K562 (cell line): Measurements from ENCODE around the gene HOXD9. TPM values are rescaled to one million over a fixed set of nuclear protein-coding genes. Genes with fewer than 3 reads are reported as not detected.

Experiments used
- ATAC-seq: fragments of 200-7000 bp; cut with Tn5 transposase; 3 replicates; pipeline ENCODE4 v1.9.1; 2020; ENCODE audit warnings: moderate library complexity
- BruUV-seq: library from RNA; stranded (reverse); fragments of 400-500 nt; replicated peaks from 2 replicates; lab custom pipeline; 2021; lab: Mats Ljungman, UMichigan
- CTCF ChIA-PET: fragments of 300-600 bp; formaldehyde crosslinking; extraction: SDS; loops from one replicate; lab custom pipeline; 2021; ENCODE audit warnings: low intra/inter-chr PET ratio; lab: Yijun Ruan, JAX
- POLR2A ChIA-PET: fragments of 300-600, 350-650 bp; sonication (Branson Sonifier 250); formaldehyde crosslinking; extraction: SDS; loops from one replicate; lab custom pipeline; 2021; ENCODE audit warnings: antibody characterized with exemption, inconsistent platforms; lab: Yijun Ruan, JAX
- DNase-seq, 4 experiments: peaks; one replicate each; pipeline versions ENCODE4 v3.0.0 to v3.0.0-alpha.2; 2011 to 2018; ENCODE audit warnings: low spot score in 3 of 4, mixed read lengths in 3 of 4; ENCODE audit errors: extremely low read depth in 1 of 4
- FAIRE-seq: peaks from 2 replicates; lab custom pipeline; 2011; peaks lifted over from hg19 to GRCh38; lab: Jason Lieb, UNC
- H2AFZ ChIP-seq: 2 replicates; pipeline ENCODE4 v1.6.0; 2011; ENCODE audit warnings: low read depth, low read length, control low read depth, inconsistent platforms
- H3K27ac ChIP-seq: fragments of 200-600 bp; 3 replicates; pipeline ENCODE4 v1.8.0; 2011; ENCODE audit warnings: low read depth, mild to moderate bottlenecking, control low read depth, inconsistent platforms, low read length, moderate library complexity, mixed read lengths; ENCODE audit errors: extremely low read depth
- H3K27me3 ChIP-seq, 2 experiments: fragments of 300-600 bp in 1 of 2; 2 replicates in 1 of 2; 3 replicates in 1 of 2; pipeline versions ENCODE4 v1.6.0 to v1.8.0; 2011; ENCODE audit warnings: inconsistent platforms in 2 of 2, low read length in 2 of 2, mild to moderate bottlenecking in 1 of 2, mixed read lengths in 1 of 2, moderate library complexity in 1 of 2; ENCODE audit not compliant: control insufficient read depth in 2 of 2, insufficient read depth in 2 of 2
- H3K36me3 ChIP-seq: fragments of 300-600 bp; 3 replicates; pipeline ENCODE4 v1.8.0; 2011; ENCODE audit warnings: mild to moderate bottlenecking, low read length, inconsistent platforms; ENCODE audit not compliant: control insufficient read depth, insufficient read depth
- H3K4me1 ChIP-seq, 2 experiments: fragments of 200-600 bp in 1 of 2; replicated peaks in 1 of 2; 2 replicates in 1 of 2; 3 replicates in 1 of 2; pipeline versions ENCODE4 v1.5.1 to v1.8.0; 2011; ENCODE audit warnings: inconsistent platforms in 2 of 2, low read length in 2 of 2, mild to moderate bottlenecking in 1 of 2, mixed read lengths in 1 of 2, moderate library complexity in 1 of 2; ENCODE audit not compliant: control insufficient read depth in 2 of 2, insufficient read depth in 2 of 2
- H3K4me2 ChIP-seq: 2 replicates; pipeline ENCODE4 v1.6.1; 2011; ENCODE audit warnings: low read length, control low read depth, inconsistent platforms, mixed read lengths; ENCODE audit not compliant: insufficient read depth
- H3K4me3 ChIP-seq: fragments of 200-600 bp; sonication (generic), shearing (Covaris generic); 2 replicates; pipeline ENCODE4 v1.5.1; 2016; ENCODE audit warnings: control low read depth, inconsistent platforms
- H3K79me2 ChIP-seq: fragments of 200-600 bp; 3 replicates; pipeline ENCODE4 v1.8.0; 2011; ENCODE audit warnings: low read length, inconsistent platforms; ENCODE audit not compliant: control insufficient read depth, insufficient read depth
- H3K9ac ChIP-seq, 2 experiments: 2 replicates each; pipeline versions ENCODE4 v1.6.0 to v1.6.1; 2011; ENCODE audit warnings: low read depth in 2 of 2, low read length in 2 of 2, control low read depth in 1 of 2, inconsistent platforms in 1 of 2, mild to moderate bottlenecking in 1 of 2, mixed read lengths in 1 of 2; ENCODE audit not compliant: insufficient read depth in 1 of 2
- H3K9me1 ChIP-seq: one replicate; pipeline ENCODE4 v1.6.0; 2011; ENCODE audit warnings: inconsistent platforms, mild to moderate bottlenecking, low read length, moderate library complexity; ENCODE audit not compliant: control insufficient read depth, insufficient read depth
- H3K9me3 ChIP-seq: replicated peaks from 2 replicates; pipeline ENCODE4 v1.5.1; 2011; ENCODE audit warnings: low read depth, low read length, inconsistent platforms; ENCODE audit not compliant: control insufficient read depth, insufficient read depth
- H4K20me1 ChIP-seq: replicated peaks from 2 replicates; pipeline ENCODE4 v1.6.1; 2011; ENCODE audit warnings: low read length, inconsistent platforms, mixed read lengths; ENCODE audit not compliant: control insufficient read depth, insufficient read depth
- CTBP1 ChIP-seq: fragments of 450-650 bp; IDR thresholded peaks from 2 replicates; pipeline ENCODE4 v1.6.1; 2016; ENCODE audit warnings: borderline replicate concordance
- HNRNPLL ChIP-seq: fragments of 200-400 bp; formaldehyde crosslinking; IDR thresholded peaks from 2 replicates; pipeline ENCODE4 v1.6.1; 2017; ENCODE audit warnings: low read length, low read depth, mild to moderate bottlenecking; ENCODE audit not compliant: poor library complexity, severe bottlenecking
- MCM2 ChIP-seq: fragments of 450-650 bp; IDR thresholded peaks from 2 replicates; pipeline ENCODE4 v1.6.1; 2017; ENCODE audit warnings: low read depth, mild to moderate bottlenecking
- MTA1 ChIP-seq: fragments of 450-650 bp; IDR thresholded peaks from 2 replicates; pipeline ENCODE4 v1.6.1; 2017; ENCODE audit warnings: borderline replicate concordance
- NBN ChIP-seq: fragments of 450-650 bp; IDR thresholded peaks from 2 replicates; pipeline ENCODE4 v1.6.1; 2016; ENCODE audit warnings: low read depth, mild to moderate bottlenecking
- NCOA4 ChIP-seq: fragments of 450-650 bp; IDR thresholded peaks from 2 replicates; pipeline ENCODE4 v1.6.1; 2018; ENCODE audit warnings: mild to moderate bottlenecking; ENCODE audit not compliant: partially characterized antibody
- NFE2 ChIP-seq: IDR thresholded peaks from 2 replicates; pipeline ENCODE4 v1.6.1; 2014; ENCODE audit warnings: antibody characterized with exemption, low read depth
- NFXL1 ChIP-seq: fragments of 450-650 bp; formaldehyde crosslinking; IDR thresholded peaks from 2 replicates; pipeline ENCODE4 v1.4.0; 2021; ENCODE audit warnings: mild to moderate bottlenecking
- PHB ChIP-seq: fragments of 250-450 bp; sonication (Bioruptor Pico); IDR thresholded peaks from 2 replicates; pipeline ENCODE4 v1.5.0; 2021
- RBM39 ChIP-seq: fragments of 200-400 bp; formaldehyde crosslinking; optimal IDR thresholded peaks from 2 replicates; pipeline ENCODE3; 2018; ENCODE audit warnings: low read depth, low read length
- ZNF224 ChIP-seq: sonication (generic); formaldehyde crosslinking; IDR thresholded peaks from 2 replicates; pipeline ENCODE4 v1.8.0; 2022; ENCODE audit warnings: mild to moderate bottlenecking, missing genetic modification reagents
- ZNF239 ChIP-seq: fragments of 250-450 bp; sonication (Bioruptor Pico); IDR thresholded peaks from 2 replicates; pipeline ENCODE4 v1.4.0; 2020; ENCODE audit warnings: mild to moderate bottlenecking
- ZNF347 ChIP-seq: fragments of 450-650 bp; formaldehyde crosslinking; IDR thresholded peaks from 2 replicates; pipeline ENCODE4 v1.4.0; 2020; ENCODE audit warnings: low read depth, mild to moderate bottlenecking, moderate library complexity
- WGBS: fragments of 100-300 bp; shearing (Covaris generic); methylation state at CpG from one replicate; pipeline ENCODE4 v1.1.6; 2016; ENCODE audit warnings: low coverage, mixed read lengths; ENCODE audit not compliant: insufficient coverage; ENCODE audit errors: missing lambda C conversion rate; 5-methylcytosine and 5-hydroxymethylcytosine counted together
- in situ Hi-C: fragments of 300-500 bp; cut with MboI; formaldehyde crosslinking; loops from 4 replicates; pipeline ENCODE4 v1.15.0; 2018; ENCODE audit warnings: inconsistent platforms, mixed read lengths
- intact Hi-C: fragments of 100-400 bp; cut with micrococcal nuclease; formaldehyde crosslinking; loops from 2 replicates; pipeline ENCODE4 v1.14.2; 2022
- polyA plus RNA-seq, 8 experiments: library from polyadenylated mRNA; depleted of rRNA in 4 of 8; stranded (reverse) in 5 of 8; unstranded in 3 of 8; fragments of >200 nt; fragmentation: Nextera tagmentation in 2 of 8; fragmentation: Illumina TruSeq in 1 of 8; extraction: Ambion mirVana in 2 of 8; extraction: Trizol in 1 of 8; gene quantifications; 2 replicates each; pipeline versions ENCODE4 v1.2.1 to v1.2.3, GENCODE V29; 2011 to 2014; ENCODE audit warnings: inconsistent platforms in 1 of 8, missing spikeins in 1 of 8
- total RNA-seq, 7 experiments: library from RNA; depleted of rRNA in 6 of 7; stranded (reverse); fragments of >200 nt in 6 of 7; fragmentation: Illumina TruSeq in 2 of 7; extraction: Trizol in 2 of 7; gene quantifications; 2 replicates each; pipeline versions ENCODE4 v1.2.1 to v1.2.3, GENCODE V29; 2011 to 2021; ENCODE audit warnings: low replicate concordance in 1 of 7
- TF ChIP-seq, protein P1 (sequence below): IDR thresholded peaks from 2 replicates; pipeline ENCODE4 v1.6.1; 2011; ENCODE audit warnings: borderline replicate concordance, low read depth, mild to moderate bottlenecking, moderate library complexity, low read length; ENCODE audit not compliant: insufficient read depth, poor library complexity, severe bottlenecking
- TF ChIP-seq, protein P2 (sequence below): fragments of 450-650 bp; IDR thresholded peaks from 2 replicates; pipeline ENCODE4 v1.6.1; 2016; ENCODE audit warnings: missing biosample characterization, missing genetic modification characterization
- TF ChIP-seq, protein P3 (sequence below): fragments of 450-650 bp; IDR thresholded peaks from 2 replicates; pipeline ENCODE4 v1.6.1; 2017; ENCODE audit warnings: antibody characterized with exemption

The HOXD9 gene
- total and polyA plus RNA-seq, 9 of the 15 experiments (the other 6 are each of a cell fraction or from before 2014, with no cell fraction given): not detected

GRCh38 chr2:176089843-176090395, 32.6 kb upstream of the HOXD9 start (continued):
- TF ChIP-seq, protein P1, sequence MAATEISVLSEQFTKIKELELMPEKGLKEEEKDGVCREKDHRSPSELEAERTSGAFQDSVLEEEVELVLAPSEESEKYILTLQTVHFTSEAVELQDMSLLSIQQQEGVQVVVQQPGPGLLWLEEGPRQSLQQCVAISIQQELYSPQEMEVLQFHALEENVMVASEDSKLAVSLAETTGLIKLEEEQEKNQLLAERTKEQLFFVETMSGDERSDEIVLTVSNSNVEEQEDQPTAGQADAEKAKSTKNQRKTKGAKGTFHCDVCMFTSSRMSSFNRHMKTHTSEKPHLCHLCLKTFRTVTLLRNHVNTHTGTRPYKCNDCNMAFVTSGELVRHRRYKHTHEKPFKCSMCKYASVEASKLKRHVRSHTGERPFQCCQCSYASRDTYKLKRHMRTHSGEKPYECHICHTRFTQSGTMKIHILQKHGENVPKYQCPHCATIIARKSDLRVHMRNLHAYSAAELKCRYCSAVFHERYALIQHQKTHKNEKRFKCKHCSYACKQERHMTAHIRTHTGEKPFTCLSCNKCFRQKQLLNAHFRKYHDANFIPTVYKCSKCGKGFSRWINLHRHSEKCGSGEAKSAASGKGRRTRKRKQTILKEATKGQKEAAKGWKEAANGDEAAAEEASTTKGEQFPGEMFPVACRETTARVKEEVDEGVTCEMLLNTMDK: no peak
- TF ChIP-seq NCOA4 (no peak), ZNF347 (CRISPR knock-in tag) (no peak), PHB (CRISPR knock-in tag) (no peak), ZNF239 (CRISPR knock-in tag) (no peak), NFXL1 (CRISPR knock-in tag) (no peak), MTA1 (no peak), CTBP1 (no peak)
- TF ChIP-seq, all 486 proteins: peak for 0

- no peak overlapping the region for H3K9ac ChIP-seq
- POLR2A ChIA-PET: no interaction called here
- H3K27ac ChIP-seq: no peak overlapping the region
- H3K9me3 ChIP-seq: no peaks in the 10 kb centered on the region; the same call in 1 of the 2 replicates
- no peak overlapping the region for H3K4me3 ChIP-seq
- H3K36me3 ChIP-seq: no peaks in the 10 kb centered on the region
- peaks cover 69 to 81% of the 10 kb centered on the region in 2 experiments for H3K27me3 ChIP-seq
- H4K20me1 ChIP-seq: peaks cover 5% of the 10 kb centered on the region; the same call in 1 of the 2 replicates
- 0% methylated on average over 5 of the region's 5 CpGs for WGBS
- H3K4me1 ChIP-seq: peaks cover 0 to 21% of the 10 kb centered on the region in 2 experiments; a peak in 2 of 5 replicates
- no TSS peak for BruUV-seq
- no peaks in the 10 kb centered on the region for H3K9me1 ChIP-seq
- DNase-seq: no peak
- intact Hi-C loops (no loop called here), in situ Hi-C loops (loop anchor here (25.0 kb wide), 1 partner anchor 1054 kb away; no protein-coding TSS in a partner anchor)
- no peak for ATAC-seq
- no peak overlapping the region for H3K4me2 ChIP-seq
- FAIRE-seq: no peak
- CTCF ChIA-PET: no interaction called here
- H2AFZ ChIP-seq: no peak overlapping the region
- H3K79me2 ChIP-seq: no peaks in the 10 kb centered on the region
- no peak for TF ChIP-seq NFE2
- no peak for TF ChIP-seq MCM2
- no peak for TF ChIP-seq HNRNPLL
- TF ChIP-seq ZNF224 (CRISPR knock-in tag): no peak
- TF ChIP-seq, protein P2, sequence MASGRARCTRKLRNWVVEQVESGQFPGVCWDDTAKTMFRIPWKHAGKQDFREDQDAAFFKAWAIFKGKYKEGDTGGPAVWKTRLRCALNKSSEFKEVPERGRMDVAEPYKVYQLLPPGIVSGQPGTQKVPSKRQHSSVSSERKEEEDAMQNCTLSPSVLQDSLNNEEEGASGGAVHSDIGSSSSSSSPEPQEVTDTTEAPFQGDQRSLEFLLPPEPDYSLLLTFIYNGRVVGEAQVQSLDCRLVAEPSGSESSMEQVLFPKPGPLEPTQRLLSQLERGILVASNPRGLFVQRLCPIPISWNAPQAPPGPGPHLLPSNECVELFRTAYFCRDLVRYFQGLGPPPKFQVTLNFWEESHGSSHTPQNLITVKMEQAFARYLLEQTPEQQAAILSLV (tag): no peak
- TF ChIP-seq, protein P3, sequence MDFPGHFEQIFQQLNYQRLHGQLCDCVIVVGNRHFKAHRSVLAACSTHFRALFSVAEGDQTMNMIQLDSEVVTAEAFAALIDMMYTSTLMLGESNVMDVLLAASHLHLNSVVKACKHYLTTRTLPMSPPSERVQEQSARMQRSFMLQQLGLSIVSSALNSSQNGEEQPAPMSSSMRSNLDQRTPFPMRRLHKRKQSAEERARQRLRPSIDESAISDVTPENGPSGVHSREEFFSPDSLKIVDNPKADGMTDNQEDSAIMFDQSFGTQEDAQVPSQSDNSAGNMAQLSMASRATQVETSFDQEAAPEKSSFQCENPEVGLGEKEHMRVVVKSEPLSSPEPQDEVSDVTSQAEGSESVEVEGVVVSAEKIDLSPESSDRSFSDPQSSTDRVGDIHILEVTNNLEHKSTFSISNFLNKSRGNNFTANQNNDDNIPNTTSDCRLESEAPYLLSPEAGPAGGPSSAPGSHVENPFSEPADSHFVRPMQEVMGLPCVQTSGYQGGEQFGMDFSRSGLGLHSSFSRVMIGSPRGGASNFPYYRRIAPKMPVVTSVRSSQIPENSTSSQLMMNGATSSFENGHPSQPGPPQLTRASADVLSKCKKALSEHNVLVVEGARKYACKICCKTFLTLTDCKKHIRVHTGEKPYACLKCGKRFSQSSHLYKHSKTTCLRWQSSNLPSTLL: no peak
- no peak for TF ChIP-seq RBM39
- no peak for TF ChIP-seq NBN
These were observed 31.7 kb upstream of the HOXD9 start for GRCh38 chr2:176090862-176091261.
